ENCODE data around the gene ACP1. TPM values are rescaled to one million over a fixed set of nuclear protein-coding genes. Genes with fewer than 3 reads are reported as not detected.

The ACP1 gene
- polyA plus RNA-seq, 2 of the 4 experiments (the other 2 are of a cell fraction): 204 to 338 TPM

DNA sequence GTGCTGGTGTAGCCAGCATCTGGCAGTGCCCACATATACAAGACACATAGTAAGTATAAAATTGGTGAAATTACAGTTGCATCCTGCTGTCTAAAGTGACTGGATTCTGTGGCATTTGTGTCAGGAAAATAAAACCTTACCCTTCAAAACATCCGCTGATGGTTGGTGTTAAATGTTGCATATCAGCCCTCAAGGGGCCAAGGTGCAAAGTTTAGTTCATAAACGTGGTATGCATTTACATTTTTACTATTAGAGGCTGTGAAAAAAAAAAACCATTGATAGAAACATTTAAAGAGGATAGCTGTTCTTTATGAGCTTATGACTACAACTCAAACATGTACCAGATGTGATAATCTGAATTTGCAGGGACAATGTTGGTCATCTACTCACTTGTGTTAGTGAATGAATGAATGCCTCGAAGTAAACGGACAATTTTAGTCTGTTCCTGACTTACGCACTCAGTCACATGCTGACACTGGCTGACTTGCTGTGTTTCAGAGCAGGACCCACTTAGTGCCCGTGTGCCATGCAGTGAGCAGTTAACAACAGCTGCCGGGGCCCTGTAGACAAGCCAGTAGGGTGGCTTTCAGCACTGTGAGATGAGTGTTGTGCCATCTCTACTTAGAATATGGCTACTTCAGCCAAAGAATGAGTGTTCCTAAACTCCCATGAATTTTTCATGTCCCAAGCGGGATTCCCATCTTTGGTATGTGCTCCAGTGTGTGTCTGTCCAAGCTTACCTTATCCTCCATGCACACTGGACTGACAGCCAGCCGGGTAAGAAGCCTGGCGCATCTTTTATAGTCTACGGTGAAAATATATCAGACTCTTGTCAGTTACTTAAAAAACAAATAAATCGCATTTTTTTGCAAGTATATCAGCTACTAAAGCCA lies 17.9 kb downstream of the ACP1 start:
- ATAC-seq (no peak), FAIRE-seq (no peak), DNase-seq (ENCODE audit: low read depth in 1 of 2, low spot score in 1 of 2) (no peak)
- Histone ChIP-seq H3K27ac (no peak overlapping the region), H3K9me3 (no peaks in the 10 kb centered on the region), H3K4me1 (peaks cover 4% of the 10 kb centered on the region; the same call in 1 of the 3 replicates), H3K4me3 (no peak overlapping the region), H3K4me2 (no peak overlapping the region)
- ChIA-PET POLR2A (no interaction called here), CTCF (interaction anchor here (0.6 to 2.9 kb wide), 6 partner anchors 7 to 1267 kb away, joined by 3 to 11 read pairs (median 4); no protein-coding TSS in a partner anchor)
- TF ChIP-seq GATA3 (IDR thresholded peaks at IDR 0.05; ENCODE audit: borderline replicate concordance) (no peak), TP53 (CRISPR knock-in tag; IDR thresholded peaks at IDR 0.05) (no peak), ZC3H11A (IDR thresholded peaks at IDR 0.05) (no peak), FOSL2 (IDR thresholded peaks at IDR 0.05) (no peak), FOSL2 (CRISPR knock-in tag; IDR thresholded peaks at IDR 0.05) (no peak), FOSB (CRISPR knock-in tag; IDR thresholded peaks at IDR 0.05) (no peak), EHF (CRISPR knock-in tag; IDR thresholded peaks at IDR 0.05) (no peak), RNF2 (IDR thresholded peaks at IDR 0.05; ENCODE audit: borderline replicate concordance, low read depth) (no peak), CBX8 (IDR thresholded peaks at IDR 0.05) (no peak), HDAC2 (IDR thresholded peaks at IDR 0.05) (no peak), NFE2L2 (conservative IDR thresholded peaks at IDR 0.05; ENCODE audit: low read length) (no peak), TFCP2L1 (CRISPR knock-in tag; IDR thresholded peaks at IDR 0.05) (no peak)
- TF ChIP-seq, protein P1, sequence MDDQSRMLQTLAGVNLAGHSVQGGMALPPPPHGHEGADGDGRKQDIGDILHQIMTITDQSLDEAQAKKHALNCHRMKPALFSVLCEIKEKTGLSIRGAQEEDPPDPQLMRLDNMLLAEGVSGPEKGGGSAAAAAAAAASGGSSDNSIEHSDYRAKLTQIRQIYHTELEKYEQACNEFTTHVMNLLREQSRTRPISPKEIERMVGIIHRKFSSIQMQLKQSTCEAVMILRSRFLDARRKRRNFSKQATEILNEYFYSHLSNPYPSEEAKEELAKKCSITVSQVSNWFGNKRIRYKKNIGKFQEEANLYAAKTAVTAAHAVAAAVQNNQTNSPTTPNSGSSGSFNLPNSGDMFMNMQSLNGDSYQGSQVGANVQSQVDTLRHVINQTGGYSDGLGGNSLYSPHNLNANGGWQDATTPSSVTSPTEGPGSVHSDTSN (IDR thresholded peaks at IDR 0.05): no peak
- TF ChIP-seq, protein P2, sequence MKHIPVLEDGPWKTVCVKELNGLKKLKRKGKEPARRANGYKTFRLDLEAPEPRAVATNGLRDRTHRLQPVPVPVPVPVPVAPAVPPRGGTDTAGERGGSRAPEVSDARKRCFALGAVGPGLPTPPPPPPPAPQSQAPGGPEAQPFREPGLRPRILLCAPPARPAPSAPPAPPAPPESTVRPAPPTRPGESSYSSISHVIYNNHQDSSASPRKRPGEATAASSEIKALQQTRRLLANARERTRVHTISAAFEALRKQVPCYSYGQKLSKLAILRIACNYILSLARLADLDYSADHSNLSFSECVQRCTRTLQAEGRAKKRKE (CRISPR knock-in tag; IDR thresholded peaks at IDR 0.05; ENCODE audit: low read depth): no peak
- TF ChIP-seq, protein P3, sequence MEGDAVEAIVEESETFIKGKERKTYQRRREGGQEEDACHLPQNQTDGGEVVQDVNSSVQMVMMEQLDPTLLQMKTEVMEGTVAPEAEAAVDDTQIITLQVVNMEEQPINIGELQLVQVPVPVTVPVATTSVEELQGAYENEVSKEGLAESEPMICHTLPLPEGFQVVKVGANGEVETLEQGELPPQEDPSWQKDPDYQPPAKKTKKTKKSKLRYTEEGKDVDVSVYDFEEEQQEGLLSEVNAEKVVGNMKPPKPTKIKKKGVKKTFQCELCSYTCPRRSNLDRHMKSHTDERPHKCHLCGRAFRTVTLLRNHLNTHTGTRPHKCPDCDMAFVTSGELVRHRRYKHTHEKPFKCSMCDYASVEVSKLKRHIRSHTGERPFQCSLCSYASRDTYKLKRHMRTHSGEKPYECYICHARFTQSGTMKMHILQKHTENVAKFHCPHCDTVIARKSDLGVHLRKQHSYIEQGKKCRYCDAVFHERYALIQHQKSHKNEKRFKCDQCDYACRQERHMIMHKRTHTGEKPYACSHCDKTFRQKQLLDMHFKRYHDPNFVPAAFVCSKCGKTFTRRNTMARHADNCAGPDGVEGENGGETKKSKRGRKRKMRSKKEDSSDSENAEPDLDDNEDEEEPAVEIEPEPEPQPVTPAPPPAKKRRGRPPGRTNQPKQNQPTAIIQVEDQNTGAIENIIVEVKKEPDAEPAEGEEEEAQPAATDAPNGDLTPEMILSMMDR (IDR thresholded peaks at IDR 0.05): no peak
- 95% methylated on average over 12 of the region's 12 CpGs for WGBS (ENCODE audit: missing lambda C conversion rate)

DNA sequence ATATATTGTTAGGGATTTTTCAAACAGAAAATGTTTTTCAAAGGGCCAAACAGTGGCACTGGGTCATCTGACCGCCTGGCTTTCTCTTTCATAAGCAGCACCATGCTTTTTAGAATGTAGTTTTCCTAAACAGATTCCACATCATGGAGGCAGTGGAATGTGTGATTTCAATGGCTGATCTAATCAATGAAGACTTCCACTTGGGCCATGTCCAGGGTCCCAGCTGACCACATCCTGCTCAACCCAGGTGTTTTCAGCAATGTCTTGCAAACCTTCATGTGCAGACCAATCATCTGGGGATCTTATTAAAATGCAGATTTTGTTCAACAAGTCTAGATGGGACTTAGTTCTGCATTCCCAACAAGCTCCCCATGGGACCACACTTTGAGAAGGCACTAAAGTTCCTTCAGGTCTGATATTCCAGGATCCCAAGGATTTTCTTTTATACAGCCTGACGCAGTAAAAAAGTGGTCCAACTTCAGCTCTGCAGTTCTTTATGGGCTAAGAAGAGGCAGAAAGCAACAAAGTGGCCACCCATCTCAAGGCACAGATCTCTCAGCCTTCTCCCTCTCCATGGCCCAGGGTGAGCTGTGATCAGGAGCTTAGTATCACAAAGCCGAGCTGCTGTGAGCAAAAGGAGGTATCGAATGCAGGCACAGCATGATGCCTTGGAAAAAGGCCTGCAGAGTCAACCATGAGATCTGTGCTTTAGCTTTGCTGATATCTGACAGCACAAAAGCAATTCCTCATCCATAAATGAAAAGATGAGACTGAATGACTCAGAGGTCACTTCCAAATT lies 19.4 kb downstream of the ACP1 start:
- no peak overlapping the region for H3K27ac ChIP-seq
- WGBS (ENCODE audit: missing lambda C conversion rate): 87% methylated on average over 4 of the region's 4 CpGs
- H3K4me3 ChIP-seq: no peak overlapping the region
- ATAC-seq: no peak
- H3K4me1 ChIP-seq: peaks cover 13% of the 10 kb centered on the region
- ChIA-PET POLR2A (no interaction called here), CTCF (interaction anchor here (0.8 to 1.4 kb wide), 3 partner anchors 10 to 38 kb away, joined by 3 to 4 read pairs (median 3); no protein-coding TSS in a partner anchor)
- DNase-seq (ENCODE audit: low read depth in 1 of 2, low spot score in 1 of 2): no peak
- H3K9me3 ChIP-seq: no peaks in the 10 kb centered on the region
- TF ChIP-seq FOSL2 (IDR thresholded peaks at IDR 0.05): no peak
- TF ChIP-seq FOSL2 (CRISPR knock-in tag; IDR thresholded peaks at IDR 0.05): no peak
- TF ChIP-seq, protein P2 (CRISPR knock-in tag; IDR thresholded peaks at IDR 0.05; ENCODE audit: low read depth): no peak
- no peak for TF ChIP-seq CBX2 (IDR thresholded peaks at IDR 0.05; ENCODE audit: borderline replicate concordance, low read depth)
- TF ChIP-seq, protein P3 (IDR thresholded peaks at IDR 0.05): no peak
- no peak for TF ChIP-seq KDM1A (IDR thresholded peaks at IDR 0.05; ENCODE audit: low read depth)
- FAIRE-seq: no peak
- H3K4me2 ChIP-seq: no peak overlapping the region
